Kidney epithelial cell (primary cell): ENCODE measurements around the gene KSR2. TPM values are rescaled to one million over a fixed set of nuclear protein-coding genes. Genes with fewer than 3 reads are reported as not detected.

Source experiments
- DNase-seq: peaks from one replicate; pipeline ENCODE4 v3.0.0-alpha.2; 2010; ENCODE audit warnings: low read depth
- H3K27me3 ChIP-seq: 2 replicates; pipeline ENCODE4 v1.6.0; 2011; ENCODE audit warnings: low read length; ENCODE audit not compliant: control insufficient read depth, insufficient read depth
- H3K36me3 ChIP-seq: 2 replicates; pipeline ENCODE4 v1.5.1; 2011; ENCODE audit warnings: low read length; ENCODE audit not compliant: control insufficient read depth, insufficient read depth
- H3K4me3 ChIP-seq: 2 replicates; pipeline ENCODE4 v1.5.1; 2011; ENCODE audit warnings: low read depth, mild to moderate bottlenecking, control low read depth, low read length
- CTCF ChIP-seq: IDR thresholded peaks from 2 replicates; pipeline ENCODE4 v1.5.1; 2011; ENCODE audit warnings: mild to moderate bottlenecking, moderate library complexity, low read length, control low read depth, inconsistent platforms; ENCODE audit not compliant: insufficient read depth, poor library complexity, severe bottlenecking
- total RNA-seq: library from RNA; depleted of rRNA; stranded (reverse); fragments of >200 nt; gene quantifications from 2 replicates; pipeline ENCODE4 v1.2.3, GENCODE V29; 2015

Gene KSR2
- total RNA-seq, 1 donor from 2014 or later = 0.29 TPM

- no peak overlapping the region for H3K4me3 ChIP-seq
- H3K36me3 ChIP-seq = no peaks in the 10 kb centered on the region
- TF ChIP-seq CTCF = no peak
- no peak for DNase-seq
- no peaks in the 10 kb centered on the region for H3K27me3 ChIP-seq
These were observed 385.0 kb downstream of the KSR2 start for GRCh38 chr12:117583677-117584225.

- Histone ChIP-seq H3K36me3 (no peaks in the 10 kb centered on the region), H3K27me3 (no peaks in the 10 kb centered on the region), H3K4me3 (no peak overlapping the region)
- DNase-seq = no peak
- no peak for TF ChIP-seq CTCF
These were observed 385.7 kb downstream of the KSR2 start for GRCh38 chr12:117583092-117583491.

GRCh38 chr12:117582135-117582784 lies 386.5 kb downstream of the KSR2 start:
- no peak for TF ChIP-seq CTCF
- Histone ChIP-seq H3K27me3 (no peaks in the 10 kb centered on the region), H3K4me3 (no peak overlapping the region), H3K36me3 (no peaks in the 10 kb centered on the region)
- no peak for DNase-seq

GRCh38 chr12:117580718-117581062 lies 388.1 kb downstream of the KSR2 start:
- no peak for DNase-seq
- no peaks in the 10 kb centered on the region for H3K27me3 ChIP-seq
- H3K4me3 ChIP-seq = no peak overlapping the region
- no peak for TF ChIP-seq CTCF
- H3K36me3 ChIP-seq = no peaks in the 10 kb centered on the region

- no peaks in the 10 kb centered on the region for H3K36me3 ChIP-seq
- H3K27me3 ChIP-seq = no peaks in the 10 kb centered on the region
- no peak for DNase-seq
- H3K4me3 ChIP-seq = no peak overlapping the region
- no peak for TF ChIP-seq CTCF
These were observed 388.6 kb downstream of the KSR2 start for GRCh38 chr12:117580015-117580717.
